Fibroblast of skin of left quadriceps (primary cell): ENCODE measurements around the gene GAK.

Experiments
- DNase-seq, 2 experiments: peaks; one replicate each; pipeline ENCODE4 v3.0.0-alpha.2; 2013; ENCODE audit warnings: low read depth in 2 of 2

The GAK gene

GRCh38 chr4:907691-908425, 24.3 kb downstream of the GAK start:
- peak; percentile 77 to 78 for DNase-seq

GRCh38 chr4:907103-907400, 25.1 kb downstream of the GAK start:
- DNase-seq, result no peak

GRCh38 chr4:906339-907102, 25.6 kb downstream of the GAK start:
- no peak for DNase-seq

GRCh38 chr4:905485-906338, 26.4 kb downstream of the GAK start:
- no peak for DNase-seq

GRCh38 chr4:903066-904046, 28.8 kb downstream of the GAK start:
- DNase-seq, result no peak

- no peak for DNase-seq
Measured at GRCh38 chr4:901192-901910, 30.8 kb downstream of the GAK start.

- DNase-seq, result no peak
Measured at GRCh38 chr4:900721-901120, 31.4 kb downstream of the GAK start.

- no peak for DNase-seq
Measured at GRCh38 chr4:900073-900472, 32.0 kb downstream of the GAK start.

GRCh38 chr4:899556-899906, 32.6 kb downstream of the GAK start:
- no peak for DNase-seq

- DNase-seq, result no peak
Measured at GRCh38 chr4:898869-899555, 33.1 kb downstream of the GAK start.

GRCh38 chr4:898123-898522, 34.0 kb downstream of the GAK start:
- no peak for DNase-seq

GRCh38 chr4:896630-897029, 35.5 kb downstream of the GAK start:
- no peak for DNase-seq

- no peak for DNase-seq
Measured at GRCh38 chr4:896216-896615, 35.9 kb downstream of the GAK start.

GRCh38 chr4:895596-895995, 36.5 kb downstream of the GAK start:
- DNase-seq, result no peak

- no peak for DNase-seq
Measured at GRCh38 chr4:893995-894705, 38.0 kb downstream of the GAK start.

- DNase-seq, result no peak
Measured at GRCh38 chr4:893276-893994, 38.7 kb downstream of the GAK start.

- no peak for DNase-seq
Measured at GRCh38 chr4:892780-893179, 39.3 kb downstream of the GAK start.

- DNase-seq, result no peak
Measured at GRCh38 chr4:891747-892146, 40.4 kb downstream of the GAK start.
